ENCODE data around the gene ELP4.

ELP4 gene

DNA sequence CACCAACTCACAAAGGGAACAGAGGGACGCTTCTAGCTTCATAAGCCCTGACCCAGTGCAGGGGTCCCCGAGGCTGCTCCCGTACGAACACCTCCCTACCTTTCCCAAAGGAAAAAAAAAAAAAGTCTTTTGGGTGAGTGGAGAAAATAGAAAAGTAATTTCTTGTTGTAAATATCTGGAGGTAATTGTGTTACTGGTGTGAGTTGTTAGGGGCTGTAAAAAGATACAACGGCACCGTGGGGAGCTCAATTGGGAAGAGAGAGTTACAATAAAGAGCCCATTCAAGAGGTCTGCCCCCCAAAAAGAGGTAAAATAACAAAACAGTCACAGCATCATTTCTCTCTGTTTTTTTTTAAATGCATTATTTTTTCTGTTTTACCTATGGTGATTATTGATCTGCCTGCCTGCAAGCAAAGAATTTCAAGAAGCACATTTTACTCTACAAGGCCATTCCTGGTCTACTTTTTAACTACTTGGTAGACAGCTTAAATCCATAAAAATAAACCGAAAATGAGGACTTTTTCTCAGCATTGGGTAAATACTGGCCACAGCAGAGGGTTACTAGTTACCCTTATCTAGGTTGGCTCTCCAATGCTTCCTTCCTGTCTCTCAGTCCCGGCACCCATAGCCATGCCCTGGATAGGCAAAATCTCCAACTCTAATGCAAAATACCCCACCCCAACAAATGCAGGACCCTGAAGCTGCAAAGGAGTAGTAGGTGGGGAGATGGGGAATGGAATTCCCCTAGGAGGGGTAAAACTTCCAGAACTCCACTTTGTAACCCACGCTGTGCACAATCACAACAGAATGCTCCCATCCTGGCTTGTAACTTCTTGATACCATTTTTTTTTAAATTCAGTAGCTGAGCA is 298.5 kb downstream of the ELP4 start:
- DNase-seq (ENCODE audit: low read depth): no peak
- H3K4me3 ChIP-seq (ENCODE audit: low read depth, low read length): no peak overlapping the region
- TF ChIP-seq MYC (IDR thresholded peaks at IDR 0.05; ENCODE audit: low read depth, low read length): no peak
- TF ChIP-seq, protein P1, sequence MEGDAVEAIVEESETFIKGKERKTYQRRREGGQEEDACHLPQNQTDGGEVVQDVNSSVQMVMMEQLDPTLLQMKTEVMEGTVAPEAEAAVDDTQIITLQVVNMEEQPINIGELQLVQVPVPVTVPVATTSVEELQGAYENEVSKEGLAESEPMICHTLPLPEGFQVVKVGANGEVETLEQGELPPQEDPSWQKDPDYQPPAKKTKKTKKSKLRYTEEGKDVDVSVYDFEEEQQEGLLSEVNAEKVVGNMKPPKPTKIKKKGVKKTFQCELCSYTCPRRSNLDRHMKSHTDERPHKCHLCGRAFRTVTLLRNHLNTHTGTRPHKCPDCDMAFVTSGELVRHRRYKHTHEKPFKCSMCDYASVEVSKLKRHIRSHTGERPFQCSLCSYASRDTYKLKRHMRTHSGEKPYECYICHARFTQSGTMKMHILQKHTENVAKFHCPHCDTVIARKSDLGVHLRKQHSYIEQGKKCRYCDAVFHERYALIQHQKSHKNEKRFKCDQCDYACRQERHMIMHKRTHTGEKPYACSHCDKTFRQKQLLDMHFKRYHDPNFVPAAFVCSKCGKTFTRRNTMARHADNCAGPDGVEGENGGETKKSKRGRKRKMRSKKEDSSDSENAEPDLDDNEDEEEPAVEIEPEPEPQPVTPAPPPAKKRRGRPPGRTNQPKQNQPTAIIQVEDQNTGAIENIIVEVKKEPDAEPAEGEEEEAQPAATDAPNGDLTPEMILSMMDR (IDR thresholded peaks at IDR 0.05; ENCODE audit: low read depth, low read length): no peak
- no peak for TF ChIP-seq POLR2A (IDR thresholded peaks at IDR 0.05; ENCODE audit: extremely low read depth, insufficient read length)
- TF ChIP-seq, protein P2, sequence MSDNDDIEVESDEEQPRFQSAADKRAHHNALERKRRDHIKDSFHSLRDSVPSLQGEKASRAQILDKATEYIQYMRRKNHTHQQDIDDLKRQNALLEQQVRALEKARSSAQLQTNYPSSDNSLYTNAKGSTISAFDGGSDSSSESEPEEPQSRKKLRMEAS (IDR thresholded peaks at IDR 0.05; ENCODE audit: low read depth, low read length): no peak

DNA sequence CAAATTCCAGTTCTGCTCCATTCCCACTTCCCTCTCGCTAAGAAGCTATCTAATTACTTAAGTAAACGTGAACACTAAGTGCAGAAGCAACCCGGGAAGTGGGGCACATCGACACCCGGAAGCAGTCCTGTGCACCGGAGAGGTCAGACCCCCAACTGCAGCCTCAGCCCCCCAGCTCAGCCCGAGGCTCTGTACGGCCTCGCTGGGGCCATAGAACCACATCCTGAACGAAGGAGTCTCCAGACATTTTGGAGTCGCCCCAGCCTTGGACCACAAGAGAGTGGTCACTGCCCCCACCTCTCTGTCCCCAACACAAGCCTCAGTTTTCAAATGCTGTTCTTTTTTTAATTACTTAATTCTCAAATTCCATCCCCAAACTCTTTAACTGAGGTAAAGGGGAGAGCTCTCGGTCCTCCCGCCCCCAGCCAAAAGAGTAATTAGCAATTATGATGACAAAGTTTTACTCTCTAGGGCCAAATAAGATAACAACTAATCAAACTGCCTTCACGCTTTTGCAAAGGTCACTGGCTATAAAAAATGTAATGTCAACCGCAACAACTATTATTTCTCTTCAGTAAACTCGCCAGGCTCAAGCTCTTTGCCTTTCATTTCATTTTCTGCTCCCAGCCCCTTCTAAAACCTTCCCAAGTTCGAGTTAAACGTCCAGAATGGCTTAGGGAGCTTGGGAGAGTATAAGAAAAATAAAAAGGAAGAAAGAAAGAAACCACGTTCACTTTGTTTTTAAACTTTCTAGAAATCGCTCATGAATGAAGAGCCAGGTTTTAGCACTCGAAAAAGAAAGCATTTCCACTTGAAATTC is 299.4 kb downstream of the ELP4 start:
- no peak overlapping the region for H3K4me3 ChIP-seq (ENCODE audit: low read depth, low read length)
- TF ChIP-seq, protein P1 (IDR thresholded peaks at IDR 0.05; ENCODE audit: low read depth, low read length): no peak
- TF ChIP-seq MYC (IDR thresholded peaks at IDR 0.05; ENCODE audit: low read depth, low read length) (no peak), POLR2A (IDR thresholded peaks at IDR 0.05; ENCODE audit: extremely low read depth, insufficient read length) (no peak)
- TF ChIP-seq, protein P2 (IDR thresholded peaks at IDR 0.05; ENCODE audit: low read depth, low read length): no peak

GRCh38 chr11:31809541-31809856 is 299.9 kb downstream of the ELP4 start:
- no peak for TF ChIP-seq POLR2A (IDR thresholded peaks at IDR 0.05; ENCODE audit: extremely low read depth, insufficient read length)
- TF ChIP-seq, protein P2 (IDR thresholded peaks at IDR 0.05; ENCODE audit: low read depth, low read length): no peak
- no peak for DNase-seq (ENCODE audit: low read depth)
- H3K4me3 ChIP-seq (ENCODE audit: low read depth, low read length): no peak overlapping the region

More for the DNA sequence above, 299.4 kb downstream of the ELP4 start:
- DNase-seq (ENCODE audit: low read depth): no peak

DNA sequence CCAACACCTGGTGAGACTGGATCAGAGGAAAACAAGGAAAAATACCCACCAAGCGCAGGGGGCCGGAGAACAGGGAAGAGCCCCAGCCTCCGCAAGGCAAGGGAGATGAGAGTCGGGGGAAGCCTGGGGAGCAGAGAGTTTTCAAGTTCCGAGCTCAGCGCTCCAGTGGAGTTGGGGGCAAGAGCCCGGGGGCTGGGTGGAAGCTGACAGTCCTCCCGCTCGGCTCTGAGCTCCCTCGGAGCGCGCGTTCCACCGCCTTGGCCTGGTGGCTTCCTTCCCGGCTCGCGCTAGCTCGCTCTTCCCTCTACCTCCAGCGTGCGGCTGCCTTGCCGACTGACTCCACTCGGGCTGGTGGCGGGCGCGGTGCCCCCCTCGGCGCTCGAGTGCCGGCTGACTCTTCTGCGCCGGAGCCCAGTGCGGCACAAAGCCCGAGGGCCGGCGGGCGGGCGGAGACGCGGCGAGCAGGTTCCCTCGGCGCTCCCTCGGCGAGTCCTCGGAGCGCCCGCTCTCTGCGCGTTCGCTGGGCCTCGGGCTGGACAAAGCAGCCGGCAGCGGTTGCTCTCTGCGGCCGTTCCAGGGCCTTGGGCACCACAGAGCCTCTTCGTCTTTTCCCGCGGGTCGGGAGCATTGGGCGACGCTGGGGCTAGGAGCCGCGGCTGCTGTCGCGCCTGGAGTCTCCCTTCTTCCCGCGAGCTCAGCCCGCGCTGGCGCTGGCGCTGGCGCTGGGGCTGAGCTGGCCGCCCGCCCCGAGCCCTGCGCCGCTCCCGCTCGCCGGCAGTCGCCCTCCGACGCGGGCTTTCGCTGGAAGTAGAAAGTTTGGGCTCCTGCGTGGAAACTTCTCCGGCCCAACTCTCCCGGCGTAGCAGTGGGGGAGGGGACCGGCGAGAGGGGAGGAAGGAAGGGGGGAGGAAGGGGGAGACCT is 300.6 kb downstream of the ELP4 start:
- peak; percentile 56 for DNase-seq (ENCODE audit: low read depth)
- TF ChIP-seq, protein P2 (IDR thresholded peaks at IDR 0.05; ENCODE audit: low read depth, low read length): no peak
- TF ChIP-seq MYC (IDR thresholded peaks at IDR 0.05; ENCODE audit: low read depth, low read length) (no peak), POLR2A (IDR thresholded peaks at IDR 0.05; ENCODE audit: extremely low read depth, insufficient read length) (no peak)
- TF ChIP-seq, protein P1 (IDR thresholded peaks at IDR 0.05; ENCODE audit: low read depth, low read length): no peak
- peak overlapping the region; percentile 50 for H3K4me3 ChIP-seq (ENCODE audit: low read depth, low read length)

GRCh38 chr11:31810779-31811647 is 301.4 kb downstream of the ELP4 start, which contains the start of gene PAX6:
Gene PAX6 (minus strand): TSS chr11:31811322. CDS start chr11:31806411, 4,911 bp downstream.
- DNase-seq (ENCODE audit: low read depth): peak; percentile 97
- no peak for TF ChIP-seq MYC (IDR thresholded peaks at IDR 0.05; ENCODE audit: low read depth, low read length)
- TF ChIP-seq, protein P2 (IDR thresholded peaks at IDR 0.05; ENCODE audit: low read depth, low read length): peak; percentile 32; the same call in 1 of the 2 replicates
- peak within 1 kb of the TSS; percentile 50 for H3K4me3 ChIP-seq (ENCODE audit: low read depth, low read length)

Measured in NB4 (cell line).